GM19025 (cell line): ENCODE data around the gene FIBCD1.
"Not testable (repeated sequence)": the region's sequence is repeated elsewhere in the genome, so short reads cannot be mapped to it uniquely, and the experiment has no call there.

Experiments used
- ATAC-seq: cut with Tn5 transposase; IDR thresholded peaks from one replicate; pipeline ENCODE4 v1.9.1; 2021; ENCODE audit warnings: mild to moderate bottlenecking, low read depth, moderate library complexity; ENCODE audit not compliant: unreplicated experiment

The FIBCD1 gene

DNA sequence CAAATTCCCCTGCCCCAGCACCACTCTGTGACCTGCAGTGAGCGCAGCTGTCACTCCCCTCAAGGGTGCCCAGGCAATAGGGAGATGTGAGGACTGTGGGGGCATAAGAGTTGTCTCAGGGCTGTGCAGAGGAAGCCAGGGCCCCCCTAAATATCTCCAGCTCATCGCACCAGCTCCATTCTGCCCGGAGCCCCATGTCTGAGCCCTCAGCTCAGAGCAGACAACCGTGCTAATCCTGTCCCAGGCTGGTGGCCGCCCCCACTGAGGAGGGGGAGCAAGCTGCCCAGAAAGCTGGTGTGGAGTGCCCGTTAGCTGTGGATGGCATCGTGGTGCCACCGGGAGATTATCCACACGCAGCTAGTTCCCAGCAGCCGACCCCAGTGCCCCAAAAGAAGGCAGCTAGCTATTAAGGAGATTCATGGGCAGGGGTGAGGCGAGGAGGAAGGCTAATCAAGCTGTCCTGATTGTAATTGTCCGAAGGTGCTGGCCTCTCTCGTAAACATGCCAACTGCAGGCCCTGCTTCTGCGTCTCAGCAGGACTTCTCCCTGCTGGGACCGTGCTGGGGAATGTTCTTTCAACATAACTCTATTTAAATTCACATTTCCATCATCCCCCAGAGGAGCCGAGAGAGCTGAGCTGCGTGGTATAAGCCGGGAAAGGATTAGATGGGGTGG, 17.0 kb upstream of the FIBCD1 start:
- no peak for ATAC-seq

DNA sequence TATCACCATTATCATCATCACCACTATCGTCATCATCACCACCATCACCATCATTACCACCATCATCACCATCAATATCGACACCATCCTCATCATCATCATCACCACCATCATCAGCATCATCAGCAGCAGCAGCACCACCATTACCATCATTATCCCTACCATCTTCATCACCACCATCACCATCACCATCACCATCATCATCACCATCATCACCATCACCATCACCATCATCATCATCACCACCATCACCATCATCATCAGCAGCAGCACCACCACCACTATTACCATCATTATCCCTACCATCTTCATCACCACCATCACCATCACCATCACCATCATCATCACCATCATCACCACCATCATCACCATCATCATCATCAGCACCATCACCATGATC, 15.9 kb upstream of the FIBCD1 start:
- ATAC-seq: not testable (repeated sequence)

DNA sequence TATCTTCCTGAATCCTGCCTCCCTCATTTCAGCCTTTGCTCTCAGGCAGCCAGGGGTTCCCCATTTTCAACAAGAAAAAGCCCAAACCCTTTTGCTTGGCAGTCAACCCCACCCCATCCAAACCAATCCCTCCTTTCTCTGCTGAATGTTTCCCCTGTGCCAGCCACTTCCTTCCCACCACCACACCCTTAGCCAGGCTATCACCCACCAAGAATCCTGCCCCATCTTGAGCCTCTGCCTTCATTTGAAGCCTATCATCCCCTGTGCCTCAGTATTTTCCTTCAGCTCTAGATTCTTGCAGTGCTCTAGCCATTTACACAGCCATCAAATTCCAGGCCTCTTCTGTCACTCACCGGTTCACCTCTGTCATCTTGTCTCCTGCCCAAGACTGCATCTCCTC, 15.3 kb upstream of the FIBCD1 start:
- ATAC-seq: no peak

DNA sequence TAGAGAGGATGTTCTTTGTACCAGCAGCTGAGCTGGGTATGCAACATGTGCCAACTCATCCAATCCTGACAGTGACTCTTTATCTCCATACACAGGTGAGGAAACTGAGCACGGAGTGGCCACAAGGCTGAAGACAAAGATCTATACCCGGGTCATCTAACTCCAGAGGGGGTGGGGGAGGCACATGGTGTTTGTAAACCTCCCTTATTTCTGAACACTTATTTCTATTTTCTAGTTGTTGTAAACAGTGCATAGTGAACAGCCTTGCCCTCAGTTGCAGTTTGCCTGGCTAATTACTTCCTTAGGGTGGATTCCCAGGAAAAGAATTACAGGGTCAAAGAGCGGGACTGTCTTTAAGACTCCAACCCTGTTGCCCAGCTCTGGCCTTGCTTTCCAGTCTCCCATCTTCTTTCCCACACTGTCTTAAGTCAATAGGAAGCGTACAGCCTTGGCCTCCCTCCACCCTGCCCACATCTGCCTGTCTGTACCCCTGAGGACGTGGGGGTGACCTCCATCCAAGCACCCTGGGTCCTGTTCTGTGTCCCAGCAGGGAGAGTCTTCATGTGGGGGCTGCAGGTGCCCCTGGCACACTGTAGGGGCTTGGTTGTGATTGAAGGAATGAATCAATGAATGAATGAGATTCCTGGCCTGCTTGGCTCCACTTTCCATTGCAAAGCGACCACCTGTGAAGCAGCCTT, 13.2 kb upstream of the FIBCD1 start:
- ATAC-seq: no peak

DNA sequence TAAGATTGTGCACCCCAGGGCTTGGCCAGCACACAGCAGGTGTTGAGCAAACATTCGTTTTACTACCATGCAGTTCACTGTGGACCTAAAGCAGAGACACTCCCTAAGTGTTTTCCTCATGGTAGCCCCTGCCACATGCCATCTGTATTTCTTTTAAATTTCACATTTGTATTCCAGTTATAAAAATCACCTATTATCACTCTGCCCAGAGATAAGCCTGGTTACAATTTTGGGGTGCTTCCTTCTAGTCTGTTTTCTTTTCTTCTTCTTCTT, 10.9 kb upstream of the FIBCD1 start:
- no peak for ATAC-seq

DNA sequence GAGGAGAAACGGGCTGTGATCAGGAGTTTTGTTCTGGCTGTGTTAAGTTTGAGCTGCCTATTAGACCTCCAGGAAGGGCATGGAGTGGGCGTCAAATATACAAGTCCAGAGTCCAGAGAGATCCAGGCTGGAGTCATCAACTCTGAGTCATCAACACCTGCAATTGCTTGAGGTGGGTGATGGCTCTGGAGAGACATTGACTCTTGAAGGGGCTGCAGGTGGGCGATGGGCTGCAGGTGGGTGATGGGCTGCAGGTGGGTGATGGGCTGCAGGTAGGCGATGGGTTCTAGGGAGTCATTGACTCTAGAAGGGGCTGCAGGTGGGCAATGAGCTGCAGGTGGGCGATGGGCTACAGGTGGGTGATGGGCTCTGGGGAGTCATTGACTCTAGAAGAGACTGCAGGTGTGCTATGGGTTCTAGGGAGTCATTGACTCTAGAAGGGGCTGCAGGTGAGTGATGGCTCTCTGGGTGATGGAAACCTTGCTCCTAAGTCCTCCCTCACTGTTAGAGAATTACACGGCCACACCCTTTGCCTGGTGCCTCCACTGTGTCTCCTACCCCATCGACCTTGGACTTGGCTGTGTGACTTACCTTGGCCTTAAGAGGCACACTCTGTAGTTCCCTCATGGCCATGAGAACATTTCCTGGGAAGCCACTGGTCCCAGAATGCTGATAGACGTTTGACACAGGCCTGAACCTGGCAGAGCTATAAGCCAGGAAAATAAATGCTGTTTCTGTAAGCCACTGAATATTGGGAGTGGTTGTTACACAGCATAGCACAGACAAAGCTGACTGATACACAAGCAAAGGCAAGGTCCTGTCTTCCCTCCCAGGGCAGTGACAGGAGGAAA, 10.4 kb upstream of the FIBCD1 start:
- no peak for ATAC-seq

DNA sequence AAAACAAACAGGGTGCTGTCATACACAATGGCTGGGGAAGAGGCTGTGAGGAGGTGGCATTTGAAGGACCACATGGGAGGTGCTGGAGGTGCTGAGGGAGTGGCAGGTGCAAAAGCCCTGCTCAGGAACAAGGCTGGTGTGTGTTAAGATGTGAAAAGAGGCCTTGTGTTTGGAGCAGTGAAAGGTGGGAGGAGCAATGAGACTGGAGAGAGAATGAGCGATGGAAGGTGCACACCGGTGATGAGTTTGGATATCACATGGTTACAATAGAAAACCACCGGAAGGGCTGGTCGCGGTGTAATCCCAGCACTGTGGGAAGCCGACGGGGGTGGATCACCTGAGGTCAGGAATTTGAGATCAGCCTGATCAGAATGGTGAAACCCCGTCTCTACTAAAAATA, 9.2 kb upstream of the FIBCD1 start:
- no peak for ATAC-seq

DNA sequence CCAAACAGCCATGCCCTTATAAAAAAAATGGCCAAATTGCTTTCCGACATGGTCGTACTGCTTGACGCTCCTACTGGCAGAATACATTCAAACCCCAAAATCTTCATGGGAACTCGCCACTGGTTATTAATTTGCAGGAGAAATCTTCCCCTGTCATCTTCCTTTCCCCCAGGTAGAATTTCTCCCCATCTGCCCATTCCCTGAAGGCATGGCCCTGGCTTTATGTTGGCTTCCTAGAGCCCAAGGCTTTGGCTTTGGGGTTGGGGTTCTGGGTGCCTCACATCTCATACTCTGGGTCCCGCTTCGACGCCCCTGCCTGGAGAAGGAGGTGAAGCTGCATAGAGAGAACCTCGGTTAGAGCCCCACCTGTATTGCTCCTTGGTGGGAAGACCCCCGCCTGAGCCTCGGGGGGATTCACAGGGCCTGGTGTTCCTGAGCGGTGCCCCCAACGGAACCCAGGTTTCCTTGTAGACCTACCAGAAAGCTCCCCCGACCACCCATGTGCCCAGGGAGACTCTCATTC, 8.6 kb upstream of the FIBCD1 start:
- ATAC-seq: no peak

DNA sequence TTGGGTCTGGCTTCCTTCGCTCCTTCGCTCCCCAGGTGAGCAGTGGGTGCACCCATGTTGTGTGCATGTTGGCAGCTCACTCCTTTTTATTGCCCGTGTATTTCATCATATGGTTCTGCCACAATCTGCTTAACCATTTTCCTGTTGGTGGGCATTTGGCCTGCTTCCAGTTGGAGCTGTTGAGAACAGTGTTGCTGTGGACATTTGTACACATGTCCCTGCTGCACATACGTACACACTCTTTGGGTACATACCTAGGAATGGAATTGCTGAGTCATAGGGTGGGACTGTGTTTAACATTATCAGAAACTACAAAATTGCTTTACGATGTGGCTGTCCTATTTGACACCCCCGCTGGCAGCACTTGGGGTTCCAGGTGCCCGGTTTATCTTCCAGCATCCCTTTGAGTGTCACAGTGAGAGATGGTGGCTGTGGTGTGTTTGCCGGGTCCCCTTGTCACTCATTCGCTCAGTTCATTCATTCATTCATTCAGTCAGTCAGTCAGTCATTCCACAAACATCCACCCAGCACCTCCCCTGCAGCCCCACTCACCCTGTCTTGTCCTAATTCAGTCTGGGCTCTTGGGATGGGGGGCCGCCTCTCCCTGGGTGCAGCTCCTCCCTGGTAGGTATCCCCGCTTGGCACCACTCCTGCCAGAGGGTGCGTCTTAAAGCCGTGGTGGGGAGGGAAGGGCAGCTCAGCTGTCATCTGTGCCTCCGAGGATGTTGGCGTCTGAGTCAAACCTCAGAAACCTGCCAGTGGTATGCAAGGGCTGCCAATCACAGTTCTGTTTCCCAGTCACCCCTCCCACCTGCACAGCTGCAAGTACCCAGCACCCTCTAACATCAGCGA, 7.9 kb upstream of the FIBCD1 start:
- ATAC-seq: no peak

DNA sequence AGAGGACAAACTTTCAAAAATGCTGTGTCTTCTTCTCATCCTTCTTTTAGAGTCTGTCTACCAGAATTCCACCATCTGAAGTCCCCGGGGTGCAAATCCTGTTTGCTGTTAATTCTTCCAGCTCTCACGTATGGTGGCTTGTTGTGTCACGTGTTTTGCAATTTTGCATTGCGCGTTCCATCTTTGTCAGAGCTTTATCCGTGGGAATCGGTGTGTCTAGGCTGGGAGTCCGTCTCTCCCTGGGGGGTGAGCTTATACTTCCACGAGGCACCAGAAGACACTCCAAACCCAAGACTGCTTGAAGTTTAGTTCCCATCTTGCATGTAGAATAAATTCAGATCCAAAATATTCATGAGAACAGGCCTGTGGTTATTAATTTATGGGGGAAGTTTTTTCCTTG, 6.1 kb upstream of the FIBCD1 start:
- ATAC-seq: no peak

DNA sequence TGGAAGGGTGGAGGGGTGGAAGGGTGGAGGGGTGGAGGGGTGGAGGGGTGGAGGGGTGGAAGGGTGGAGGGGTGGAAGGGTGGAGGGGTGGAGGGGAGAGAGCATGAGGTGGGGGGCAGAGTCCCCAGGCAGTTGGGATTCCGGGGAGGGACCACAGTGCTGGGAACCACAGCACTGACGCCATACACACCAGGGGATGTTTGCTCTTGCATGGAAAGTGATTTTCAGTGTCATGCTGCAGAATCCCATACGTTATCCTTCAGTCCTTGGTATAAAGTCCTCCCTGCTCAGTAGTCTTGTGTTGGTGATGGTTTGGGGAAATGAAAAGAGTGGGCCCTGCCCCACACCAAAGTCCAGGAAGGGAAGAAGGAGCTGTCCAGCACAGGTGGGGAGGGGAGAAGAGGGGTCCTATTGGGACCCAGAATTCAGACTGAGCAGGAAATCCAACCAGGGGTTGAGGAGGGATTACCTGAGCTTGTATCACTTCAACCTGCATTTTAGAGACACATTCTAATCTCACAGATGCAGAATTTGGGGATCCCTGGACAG, 5.5 kb upstream of the FIBCD1 start:
- ATAC-seq: no peak

DNA sequence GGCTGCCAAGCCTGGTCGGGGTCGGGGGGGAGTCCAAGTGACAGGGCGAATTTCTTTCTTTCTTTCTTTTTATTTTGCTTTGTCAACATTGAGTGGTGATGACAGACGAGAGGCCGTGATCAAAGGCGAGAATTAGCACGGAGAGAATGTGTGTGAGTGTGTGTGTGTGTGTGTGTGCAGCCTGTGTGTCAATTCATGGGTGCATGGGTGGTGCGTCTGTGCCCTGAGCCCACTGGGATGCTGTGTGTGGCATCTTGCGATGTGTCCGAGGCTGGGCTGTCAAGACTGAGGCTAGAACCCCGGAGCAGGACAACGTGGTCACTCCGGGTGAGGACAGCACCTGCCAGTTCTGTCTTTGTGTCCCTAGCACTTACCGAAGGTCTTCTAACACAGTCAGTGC, 4.7 kb upstream of the FIBCD1 start:
- no peak for ATAC-seq

DNA sequence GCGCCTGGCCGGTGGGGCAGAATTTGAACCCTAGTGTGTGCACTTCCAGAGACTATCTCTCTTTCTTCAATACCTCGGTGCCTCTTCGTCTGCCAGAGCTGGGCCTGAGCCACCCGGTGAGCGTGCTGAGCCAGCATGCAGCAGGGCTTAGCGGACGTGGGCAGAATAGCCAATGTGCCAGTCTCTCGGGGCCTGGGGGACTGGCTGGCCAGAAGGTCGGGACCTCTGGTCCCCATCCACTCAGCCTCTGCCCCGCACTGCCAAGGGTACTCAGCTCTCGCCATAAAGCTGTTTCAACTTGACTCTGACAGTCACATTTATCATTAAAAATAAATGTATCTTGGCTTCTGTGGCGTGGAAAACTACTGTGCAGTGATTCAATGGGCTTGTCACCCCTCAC, 4.2 kb upstream of the FIBCD1 start:
- ATAC-seq: no peak

DNA sequence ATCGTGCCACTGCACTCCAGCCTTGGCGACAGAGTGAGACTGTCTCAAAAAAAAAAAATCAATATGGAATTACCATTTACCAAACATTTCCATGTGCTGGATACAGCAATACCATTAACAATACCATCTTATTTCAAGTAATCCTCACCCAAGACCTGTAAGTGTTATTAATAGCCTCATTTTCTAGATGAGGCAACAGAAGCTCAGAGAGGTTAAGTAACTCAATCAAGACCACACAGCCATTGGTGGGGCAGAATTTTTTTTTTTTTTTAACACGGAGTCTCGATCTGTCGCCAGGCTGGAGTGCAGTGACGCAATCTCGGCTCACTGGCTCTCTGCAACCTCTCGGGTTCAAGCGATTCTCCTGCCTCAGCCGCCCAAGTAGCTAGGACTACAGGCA, 3.6 kb upstream of the FIBCD1 start:
- ATAC-seq: no peak

DNA sequence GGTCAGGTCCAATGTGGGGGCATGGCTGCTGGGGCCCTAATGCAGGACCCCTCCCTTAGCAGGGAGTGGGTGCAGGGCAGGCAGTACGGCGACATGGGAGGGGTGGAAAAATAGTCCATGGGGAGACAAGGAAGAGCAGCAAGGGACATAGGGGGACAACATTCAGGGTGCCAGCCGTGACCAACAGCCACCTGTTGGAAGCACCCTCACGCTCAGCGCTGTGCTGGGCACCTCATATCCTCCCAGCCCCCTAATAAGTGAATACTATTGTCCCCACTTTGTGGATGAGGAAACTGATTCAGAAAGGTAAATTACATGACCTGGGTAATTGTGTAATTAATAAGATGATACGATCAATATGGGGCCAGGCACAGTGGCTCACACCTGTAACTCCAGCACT, 3.0 kb upstream of the FIBCD1 start:
- ATAC-seq: no peak

DNA sequence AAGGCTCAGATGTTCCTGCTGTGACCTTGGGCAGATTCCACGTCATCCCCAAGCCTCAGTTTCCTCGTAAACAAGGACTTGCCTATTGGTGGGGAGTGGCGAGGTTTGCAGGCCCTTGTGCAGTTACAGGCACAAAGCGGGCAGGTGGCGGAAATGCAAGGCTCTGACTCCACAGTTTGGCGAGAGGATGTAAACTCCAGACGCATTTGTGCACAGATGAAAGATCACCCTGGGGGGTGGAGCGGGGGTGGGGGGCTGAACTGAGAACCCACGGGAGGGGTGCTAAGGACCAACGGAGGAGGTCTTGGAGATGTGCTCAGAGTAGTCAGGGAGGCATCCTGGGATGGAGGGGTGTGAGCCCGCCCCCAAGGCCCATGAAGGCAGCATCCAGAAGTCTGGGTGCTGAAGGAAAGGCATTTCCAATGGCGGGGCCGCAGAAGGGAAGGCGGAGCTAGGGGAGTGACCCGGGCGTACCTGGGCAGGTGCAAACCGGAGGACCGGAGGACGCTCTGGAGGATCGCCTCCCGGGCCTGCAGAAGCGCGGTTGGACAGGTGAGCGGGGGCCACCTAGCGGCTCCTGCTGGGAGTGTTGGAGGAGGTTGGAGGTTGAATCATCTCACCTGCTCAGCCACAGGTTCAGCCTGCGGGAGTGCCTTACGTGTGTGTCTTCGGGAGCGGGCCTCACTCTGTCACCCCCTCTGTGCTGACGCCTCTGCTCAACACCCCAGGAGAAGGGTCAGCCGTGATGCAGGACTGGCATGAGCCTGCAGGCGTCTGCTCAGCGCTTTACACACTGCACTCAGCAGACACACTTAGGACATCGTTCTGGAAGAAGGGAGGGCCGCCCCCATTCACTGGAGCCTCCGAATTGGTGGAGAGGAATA, 1.9 kb upstream of the FIBCD1 start:
- ATAC-seq: no peak

DNA sequence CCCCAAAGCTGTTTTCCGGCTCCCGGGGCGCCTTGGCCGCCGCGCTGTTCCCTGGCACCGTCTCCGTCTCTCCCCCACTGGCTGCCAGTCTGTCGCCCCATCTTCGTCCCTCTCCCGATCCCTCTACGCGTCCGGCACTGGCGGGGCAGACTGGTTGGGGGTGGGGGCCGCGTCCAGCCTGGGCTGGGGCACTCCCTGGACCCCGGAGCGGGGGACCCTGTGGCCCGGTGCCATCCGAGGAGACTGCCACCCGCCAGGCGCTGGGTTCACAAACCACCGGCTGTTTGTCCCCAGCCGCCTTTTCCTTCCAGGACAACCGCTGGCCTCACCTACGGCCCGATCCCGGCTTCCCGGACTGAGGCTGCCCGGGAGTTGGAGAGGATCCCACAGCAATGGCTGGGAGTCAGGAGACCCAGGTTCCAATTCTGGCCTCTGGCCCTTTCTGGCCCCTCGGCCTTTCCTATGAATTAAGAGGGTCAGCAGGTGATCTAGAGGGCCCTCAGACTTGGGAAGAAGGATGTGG, 1.0 kb upstream of the FIBCD1 start:
- no peak for ATAC-seq

DNA sequence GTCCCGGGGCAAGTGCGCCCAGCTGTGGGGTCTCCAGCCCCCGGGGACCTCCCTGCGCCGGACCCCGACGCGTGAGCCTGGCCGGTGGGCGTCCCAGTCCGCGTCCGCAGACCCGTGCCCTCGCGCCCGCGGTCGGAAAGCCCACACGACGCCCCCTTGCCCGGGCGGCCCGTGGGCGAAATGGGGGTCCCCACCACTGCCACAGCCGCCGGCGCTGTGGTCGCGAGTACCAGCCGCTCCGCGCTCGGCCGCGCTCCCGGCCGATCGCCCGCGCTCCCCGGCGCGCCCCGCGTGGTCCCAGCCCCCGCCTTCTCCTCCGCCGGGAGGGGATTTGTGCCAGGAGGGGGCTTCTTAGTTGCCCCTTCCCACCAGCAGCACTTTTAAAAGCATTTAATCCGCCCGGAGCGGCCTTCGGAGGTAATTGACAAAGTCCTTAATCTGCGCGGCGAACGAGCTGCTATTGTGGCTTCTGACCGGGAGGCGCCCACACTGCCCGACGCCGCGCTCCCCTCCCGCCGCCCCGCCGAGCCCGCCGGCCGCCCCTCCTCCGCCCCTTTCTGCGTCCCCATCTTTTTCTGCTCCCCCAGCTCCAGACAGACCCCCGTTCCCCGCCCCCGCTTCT, 469 bp upstream of the FIBCD1 start:
- no peak for ATAC-seq

DNA sequence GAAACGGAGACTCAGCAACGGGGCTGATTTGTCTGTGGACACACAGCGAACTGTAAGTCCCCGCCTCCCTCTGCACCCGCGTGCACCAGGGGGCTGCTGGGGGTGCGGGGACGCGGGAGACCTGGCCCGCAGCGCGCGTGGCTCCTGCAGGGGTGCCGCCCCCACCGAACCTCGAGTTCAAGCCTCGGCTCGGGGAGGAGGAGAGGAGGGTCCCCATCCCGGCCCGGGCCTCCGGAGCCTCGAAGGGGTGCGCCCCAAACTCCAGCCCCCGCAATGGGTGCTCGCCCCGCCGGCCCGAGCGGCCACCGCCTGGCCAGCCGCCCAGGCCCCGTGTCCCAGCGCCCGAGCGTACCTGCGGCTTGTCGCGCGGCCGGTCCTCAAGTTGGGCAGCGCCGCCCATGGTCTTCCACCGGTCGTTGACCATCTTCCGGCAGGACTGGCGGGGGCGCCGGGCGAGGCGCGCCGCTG, 829 bp downstream of the FIBCD1 start:
- no peak for ATAC-seq
